ENCODE results near the gene KRTAP10-3.

The KRTAP10-3 gene

GRCh38 chr21:44508711-44509445 lies 49.7 kb downstream of the KRTAP10-3 start:
- TF ChIP-seq GATA3 (IDR thresholded peaks at IDR 0.05; ENCODE audit: low read depth, low read length) (no peak), GATA2 (IDR thresholded peaks at IDR 0.05; ENCODE audit: low read depth, low read length) (no peak)

- TF ChIP-seq GATA3 (IDR thresholded peaks at IDR 0.05; ENCODE audit: low read depth, low read length): no peak
- no peak for TF ChIP-seq GATA2 (IDR thresholded peaks at IDR 0.05; ENCODE audit: low read depth, low read length)
Measured at GRCh38 chr21:44508426-44508710, 50.2 kb downstream of the KRTAP10-3 start.
